Pancreas (tissue), 10 donors: ENCODE data around the gene ELP5. TPM values are rescaled to one million over a fixed set of nuclear protein-coding genes. Genes with fewer than 3 reads are reported as not detected.

ENCODE experiments used
- ATAC-seq, 4 donors: fragments of 200-7000 bp; cut with Tn5 transposase; one replicate each; pipeline versions ENCODE4 v1.8.0 to v1.9.1; 2020; ENCODE audit warnings: mild to moderate bottlenecking in 4 of 4, moderate library complexity in 4 of 4
- DNase-seq, 6 donors: peaks; one replicate each; pipeline ENCODE4 v3.0.0-alpha.2; 2020
- FAIRE-seq: peaks from 2 replicates; lab custom pipeline; 2012; peaks lifted over from hg19 to GRCh38; lab: Jason Lieb, UNC
- H3K27ac ChIP-seq, 4 donors: fragments of 200-600 bp; sonication (generic); 1 replicate in 3 of 4; 2 replicates in 1 of 4; pipeline versions ENCODE4 v1.5.0 to v1.8.0; 2020
- H3K27me3 ChIP-seq, 4 donors: fragments of 200-600 bp; one replicate each; pipeline ENCODE4 v1.8.0; 2021
- H3K36me3 ChIP-seq, 3 donors: fragments of 200-600 bp; sonication (generic) in 1 of 3; one replicate each; pipeline versions ENCODE4 v1.5.0 to v1.8.0; 2020 to 2021
- H3K4me1 ChIP-seq, 3 donors: fragments of 200-600 bp; one replicate each; pipeline ENCODE4 v1.8.0; 2021
- H3K4me3 ChIP-seq, 4 donors: fragments of 200-600 bp; sonication (generic) in 2 of 4; one replicate each; pipeline versions ENCODE4 v1.5.0 to v1.8.0; 2020 to 2021
- H3K9me3 ChIP-seq, 4 donors: fragments of 200-600 bp; one replicate each; pipeline ENCODE4 v1.8.0; 2021
- WGBS, 2 donors: extraction: QIAGEN DNeasy Blood & Tissue Kit; methylation state at CpG; one replicate each; pipeline ENCODE4 v1.1.7; 2013; 5-methylcytosine and 5-hydroxymethylcytosine counted together
- intact Hi-C, 3 donors: fragments of 100-400 bp; cut with DNase I; formaldehyde crosslinking; loops; one replicate each; pipeline versions ENCODE4 v1.11.1 to v1.14.2; 2022
- polyA plus RNA-seq, 2 donors: library from polyadenylated mRNA; stranded (reverse); fragments of 200-250 nt; gene quantifications; one replicate each; pipeline ENCODE4 v1.2.3, GENCODE V29; 2013
- total RNA-seq, 6 donors: library from RNA; stranded (reverse); fragmentation: NEBNext Ultra II Directional in 4 of 6; extraction: Animal tissue kit (Norgen Biotek cat#: 25700) in 4 of 6; gene quantifications; one replicate each; pipeline versions ENCODE4 v1.2.1 to v1.2.4, GENCODE V29; 2021 to 2023
- TF ChIP-seq, protein P1 (sequence below), 4 donors: fragments of 200-600 bp; sonication (generic) in 3 of 4; IDR thresholded peaks; one replicate each; pipeline versions ENCODE4 v1.5.0 to v1.8.0; 2021; ENCODE audit warnings: antibody characterized with exemption in 4 of 4
- donor health status: healthy with polysubstance abuse.
- donor health status: DM: no; HTN: no; CAD: no; lungs with moderate emphysema.
- donor health status: DM: no; HTN: no; CAD: no.
- donor health status: control.
- donor health status: control.
- donor health status: Bipolar disorder and iron deficiency.
- donor health status: DM: yes; HTN: yes; CAD: no.
- donor health status: DM: no; HTN: no; CAD: no.
- donor health status: DM: no; HTN: no; CAD: no.
- donor health status: DM: yes; HTN: yes; CAD: no.

The ELP5 gene
- total and polyA plus RNA-seq, 8 donors, result 11.7 to 41.1 (median 19.5) TPM

DNA sequence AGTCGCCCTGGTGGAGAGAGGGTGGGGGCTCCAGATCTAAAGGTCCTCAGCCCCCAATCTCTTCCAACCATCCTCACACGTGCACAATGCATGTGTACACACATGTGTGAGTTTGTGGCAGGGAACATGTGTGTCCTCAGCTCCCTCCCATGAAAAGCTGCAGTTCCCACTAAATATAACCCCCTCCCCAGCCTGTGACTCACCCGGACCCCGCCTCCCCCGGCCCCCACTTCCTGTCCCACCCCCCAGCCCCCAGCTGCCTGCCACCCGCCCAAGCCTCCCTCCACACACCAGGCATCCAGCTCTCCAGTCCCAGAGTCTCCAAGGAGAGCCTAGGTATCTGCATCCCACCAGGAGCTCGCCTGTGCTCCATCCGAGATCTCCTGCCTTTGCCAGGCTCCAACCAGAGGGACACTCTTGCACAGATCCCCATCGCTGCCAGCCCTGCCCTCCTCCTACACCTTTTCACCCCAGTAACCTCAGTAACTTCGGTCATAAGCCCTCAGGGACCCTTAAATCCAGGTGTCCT, 36.3 kb upstream of the ELP5 start:
- Histone ChIP-seq H3K4me1 (peaks cover 0 to 7% (median under 1%) of the 10 kb centered on the region in 3 donors), H3K27ac (no peak overlapping the region), H3K27me3 (no peaks in the 10 kb centered on the region), H3K36me3 (no peaks in the 10 kb centered on the region), H3K9me3 (no peaks in the 10 kb centered on the region), H3K4me3 (no peak overlapping the region)
- 30 to 35% methylated on average over 8 to 10 of the region's 10 CpGs for WGBS, 2 donors
- peak in 1 of 6 donors; percentile 60 for DNase-seq
- no peak for ATAC-seq
- intact Hi-C loops, result no loop called here
- no peak for FAIRE-seq
- TF ChIP-seq, protein P1, sequence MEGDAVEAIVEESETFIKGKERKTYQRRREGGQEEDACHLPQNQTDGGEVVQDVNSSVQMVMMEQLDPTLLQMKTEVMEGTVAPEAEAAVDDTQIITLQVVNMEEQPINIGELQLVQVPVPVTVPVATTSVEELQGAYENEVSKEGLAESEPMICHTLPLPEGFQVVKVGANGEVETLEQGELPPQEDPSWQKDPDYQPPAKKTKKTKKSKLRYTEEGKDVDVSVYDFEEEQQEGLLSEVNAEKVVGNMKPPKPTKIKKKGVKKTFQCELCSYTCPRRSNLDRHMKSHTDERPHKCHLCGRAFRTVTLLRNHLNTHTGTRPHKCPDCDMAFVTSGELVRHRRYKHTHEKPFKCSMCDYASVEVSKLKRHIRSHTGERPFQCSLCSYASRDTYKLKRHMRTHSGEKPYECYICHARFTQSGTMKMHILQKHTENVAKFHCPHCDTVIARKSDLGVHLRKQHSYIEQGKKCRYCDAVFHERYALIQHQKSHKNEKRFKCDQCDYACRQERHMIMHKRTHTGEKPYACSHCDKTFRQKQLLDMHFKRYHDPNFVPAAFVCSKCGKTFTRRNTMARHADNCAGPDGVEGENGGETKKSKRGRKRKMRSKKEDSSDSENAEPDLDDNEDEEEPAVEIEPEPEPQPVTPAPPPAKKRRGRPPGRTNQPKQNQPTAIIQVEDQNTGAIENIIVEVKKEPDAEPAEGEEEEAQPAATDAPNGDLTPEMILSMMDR (IDR thresholded peaks at IDR 0.05), result no peak

DNA sequence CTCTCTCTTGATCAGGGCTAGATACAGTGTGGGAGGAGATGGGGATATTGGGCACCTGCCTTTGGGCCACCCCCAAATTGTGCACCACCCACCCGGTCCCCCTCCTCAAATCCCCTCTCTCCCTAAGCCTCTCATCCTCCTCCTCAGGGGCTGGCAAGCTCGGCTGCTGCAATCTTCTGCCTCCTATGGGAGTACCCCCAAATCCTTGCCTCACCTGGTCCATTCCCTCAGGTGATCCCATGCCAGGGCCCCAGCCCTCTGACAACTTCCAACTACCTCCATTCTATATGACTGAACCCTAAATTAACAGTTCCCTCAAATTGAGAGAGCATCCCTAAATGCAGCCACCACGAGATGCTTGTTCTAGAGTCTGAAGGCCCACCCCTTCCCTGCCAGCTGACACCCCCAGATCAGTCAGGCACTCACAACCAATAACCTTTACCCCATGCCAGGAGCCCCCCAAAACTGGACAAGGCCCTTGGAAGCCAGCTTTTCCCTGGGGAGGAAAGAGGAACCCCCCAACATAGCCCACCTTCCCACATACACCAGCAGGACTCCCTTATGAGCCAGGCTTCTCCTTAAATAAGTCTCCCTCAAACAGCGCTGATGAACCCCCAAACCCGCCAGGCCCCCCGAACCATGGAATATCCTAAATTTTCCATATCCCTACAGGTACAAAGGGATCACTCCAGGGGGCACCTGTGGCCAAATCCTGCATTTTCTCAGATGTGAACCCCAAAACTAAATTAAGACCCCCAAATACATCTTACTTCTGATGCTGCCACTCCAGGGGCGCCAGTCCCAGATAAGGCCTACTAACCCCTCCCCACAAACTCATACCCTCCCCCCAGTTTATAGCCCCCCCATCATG, 35.5 kb upstream of the ELP5 start:
- FAIRE-seq (no peak), ATAC-seq (no peak), DNase-seq (peak in 2 of 6 donors; percentile 36 to 50)
- peaks cover 0 to 5% (median 0%) of the 10 kb centered on the region in 3 donors for H3K36me3 ChIP-seq
- TF ChIP-seq, protein P1 (IDR thresholded peaks at IDR 0.05), result no peak
- WGBS, 2 donors, result 36 to 43% methylated on average over 7 of the region's 7 CpGs
- intact Hi-C loops, result no loop called here
- peak overlapping the region in 1 of 4 donors; percentile 32 for H3K4me3 ChIP-seq
- H3K27ac ChIP-seq, result peak overlapping the region in 1 of 4 donors; percentile 17
- H3K27me3 ChIP-seq, result no peaks in the 10 kb centered on the region
- H3K4me1 ChIP-seq, result peaks cover 4 to 15% (median 8%) of the 10 kb centered on the region in 3 donors
- H3K9me3 ChIP-seq, result no peaks in the 10 kb centered on the region

DNA sequence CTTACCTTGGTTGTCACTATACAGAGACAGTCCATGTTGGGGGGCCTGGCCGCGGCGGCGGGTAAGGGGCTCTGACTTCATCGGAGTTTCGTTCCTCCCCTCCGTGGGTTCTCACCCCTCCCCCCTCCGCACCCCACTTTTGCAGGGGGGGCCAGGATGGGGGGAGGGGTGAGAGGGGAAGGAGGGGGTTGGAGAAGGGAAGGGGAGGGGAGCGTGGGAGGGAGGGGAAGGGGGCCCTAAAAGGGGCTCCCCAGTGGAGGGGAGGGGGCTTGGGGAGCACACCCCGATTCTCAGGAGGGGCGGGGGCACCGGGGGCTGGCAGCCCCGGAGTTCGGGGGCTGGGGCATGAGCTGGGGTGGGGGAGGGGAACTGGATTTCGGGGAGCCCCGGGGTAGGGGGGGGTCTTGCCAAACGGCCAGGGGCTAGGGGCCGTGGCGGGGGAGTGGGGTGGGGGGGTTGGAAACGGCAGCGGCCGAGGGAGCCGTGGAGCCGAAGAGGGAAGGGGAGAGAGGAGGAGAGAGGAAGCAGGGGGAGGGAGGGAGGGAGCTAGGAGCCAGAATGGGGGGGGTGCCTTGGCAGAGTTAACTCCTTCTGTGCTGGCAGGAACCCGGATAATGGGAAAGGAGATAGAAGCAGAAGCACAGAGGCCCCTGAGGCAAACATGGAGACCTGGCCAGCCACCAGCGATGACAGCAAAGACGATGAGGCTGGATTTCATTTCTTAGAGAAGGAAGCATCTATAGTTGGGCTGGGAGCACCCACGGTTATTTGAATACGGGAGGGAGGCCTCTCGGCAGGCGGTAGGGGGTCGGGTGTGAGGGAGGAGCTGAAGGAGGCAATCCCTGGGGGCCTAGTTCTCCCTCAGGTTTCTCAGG, 34.7 kb upstream of the ELP5 start:
- Histone ChIP-seq H3K4me3 (peak overlapping the region in 1 of 4 donors; percentile 32), H3K27me3 (no peaks in the 10 kb centered on the region), H3K4me1 (peaks cover 12 to 24% (median 14%) of the 10 kb centered on the region in 3 donors), H3K9me3 (no peaks in the 10 kb centered on the region), H3K36me3 (peaks cover 2 to 12% (median 2%) of the 10 kb centered on the region in 3 donors), H3K27ac (peak overlapping the region in 1 of 4 donors; percentile 44)
- WGBS, 2 donors, result 8 to 9% methylated on average over 31 to 32 of the region's 32 CpGs
- FAIRE-seq (no peak), ATAC-seq (no peak), DNase-seq (peak in 4 of 6 donors; percentile 45 to 74 (median 60))
- intact Hi-C loops, result no loop called here
- TF ChIP-seq, protein P1 (IDR thresholded peaks at IDR 0.05), result no peak

DNA sequence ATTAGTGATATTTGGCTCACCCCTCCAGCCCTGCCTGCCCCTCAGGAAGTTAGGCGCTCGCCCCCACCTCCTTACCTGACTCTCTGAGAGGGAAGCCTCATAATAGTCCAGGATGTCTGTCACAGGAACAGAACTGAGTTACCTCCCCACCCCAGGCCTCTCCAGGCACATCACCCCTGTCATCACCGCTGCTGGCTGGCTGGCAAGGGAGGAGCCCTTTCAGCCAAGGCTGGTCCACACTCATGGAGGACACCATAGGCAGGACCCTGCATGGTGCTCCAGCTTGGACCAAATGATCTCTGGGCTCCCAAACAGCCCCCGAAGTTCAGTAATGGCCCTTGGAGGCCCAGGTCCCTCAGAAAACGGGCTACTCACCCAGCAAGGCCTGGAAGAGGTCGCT, 33.8 kb upstream of the ELP5 start:
- Histone ChIP-seq H3K4me3 (no peak overlapping the region), H3K27me3 (no peaks in the 10 kb centered on the region), H3K4me1 (peaks cover 12 to 25% (median 14%) of the 10 kb centered on the region in 3 donors), H3K36me3 (peaks cover 7 to 20% (median 10%) of the 10 kb centered on the region in 3 donors), H3K27ac (peak overlapping the region in 1 of 4 donors; percentile 44), H3K9me3 (no peaks in the 10 kb centered on the region)
- DNase-seq, result peak in 2 of 6 donors; percentile 46 to 55
- 66 to 73% methylated on average over 6 of the region's 6 CpGs for WGBS, 2 donors
- intact Hi-C loops, result no loop called here
- TF ChIP-seq, protein P1 (IDR thresholded peaks at IDR 0.05), result no peak
- ATAC-seq, result no peak
- FAIRE-seq, result no peak
